ENCODE measurements around the gene CAPN9. TPM values are rescaled to one million over a fixed set of nuclear protein-coding genes. Genes with fewer than 3 reads are reported as not detected.
"Not testable (repeated sequence)": the region's sequence is repeated elsewhere in the genome, so short reads cannot be mapped to it uniquely, and the experiment has no call there.

The CAPN9 gene
- total RNA-seq, 2 experiments from 2014 or later, result not detected

GRCh38 chr1:230833511-230833910 lies 86.3 kb downstream of the CAPN9 start:
- CTCF ChIA-PET, result no interaction called here
- H3K27ac Mint-ChIP-seq, result no peak overlapping the region

GRCh38 chr1:230834292-230834691 lies 87.1 kb downstream of the CAPN9 start:
- Mint-ChIP-seq H3K4me3 (no peak overlapping the region), H3K4me1 (ENCODE audit: low read depth) (no peaks in the 10 kb centered on the region), H3K27me3 (peaks cover 8% of the 10 kb centered on the region), H3K9me3 (peaks cover 8% of the 10 kb centered on the region), H3K27ac (no peak overlapping the region), H3K36me3 (peaks cover 12% of the 10 kb centered on the region)
- POLR2A ChIA-PET, result interaction anchor here (0.7 kb wide), 1 partner anchor 235 kb away, joined by 3 read pairs; no protein-coding TSS in a partner anchor
- intact Hi-C loops (cut with micrococcal nuclease), result no loop called here
- no peak for DNase-seq
- CTCF ChIA-PET, result no interaction called here

More at GRCh38 chr1:230833511-230833910, 86.3 kb downstream of the CAPN9 start:
- H3K4me3 Mint-ChIP-seq, result no peak overlapping the region
- H3K9me3 Mint-ChIP-seq, result peaks cover 8% of the 10 kb centered on the region
- no peaks in the 10 kb centered on the region for H3K4me1 Mint-ChIP-seq (ENCODE audit: low read depth)
- intact Hi-C loops (cut with micrococcal nuclease), result no loop called here
- H3K27me3 Mint-ChIP-seq, result peaks cover 8% of the 10 kb centered on the region
- POLR2A ChIA-PET, result no interaction called here
- no peak for DNase-seq
- H3K36me3 Mint-ChIP-seq, result peaks cover 4% of the 10 kb centered on the region

- peaks cover 13% of the 10 kb centered on the region for H3K36me3 Mint-ChIP-seq
- no peak overlapping the region for H3K4me3 Mint-ChIP-seq
- DNase-seq, result no peak
- H3K27ac Mint-ChIP-seq, result no peak overlapping the region
- H3K9me3 Mint-ChIP-seq, result peaks cover 2% of the 10 kb centered on the region
- intact Hi-C loops (cut with micrococcal nuclease), result no loop called here
- POLR2A ChIA-PET, result no interaction called here
- H3K4me1 Mint-ChIP-seq (ENCODE audit: low read depth), result no peaks in the 10 kb centered on the region
- CTCF ChIA-PET, result no interaction called here
- H3K27me3 Mint-ChIP-seq, result peaks cover 8% of the 10 kb centered on the region
Observed at GRCh38 chr1:230836347-230836746, 89.2 kb downstream of the CAPN9 start.

- intact Hi-C loops (cut with micrococcal nuclease), result no loop called here
- H3K9me3 Mint-ChIP-seq, result peaks cover under 1% of the 10 kb centered on the region
- H3K4me3 Mint-ChIP-seq, result no peak overlapping the region
- DNase-seq, result no peak
- H3K27ac Mint-ChIP-seq, result no peak overlapping the region
- H3K36me3 Mint-ChIP-seq, result peaks cover 13% of the 10 kb centered on the region
- POLR2A ChIA-PET, result no interaction called here
- H3K27me3 Mint-ChIP-seq, result peaks cover 8% of the 10 kb centered on the region
- no peaks in the 10 kb centered on the region for H3K4me1 Mint-ChIP-seq (ENCODE audit: low read depth)
- CTCF ChIA-PET, result no interaction called here
Observed at GRCh38 chr1:230836793-230837192, 89.6 kb downstream of the CAPN9 start.

- no peaks in the 10 kb centered on the region for H3K9me3 Mint-ChIP-seq
- DNase-seq, result no peak
- no peak overlapping the region for H3K4me3 Mint-ChIP-seq
- ChIA-PET CTCF (no interaction called here), POLR2A (no interaction called here)
- intact Hi-C loops (cut with micrococcal nuclease), result no loop called here
- H3K27ac Mint-ChIP-seq, result no peak overlapping the region
- peaks cover 2% of the 10 kb centered on the region for H3K27me3 Mint-ChIP-seq
- H3K4me1 Mint-ChIP-seq (ENCODE audit: low read depth), result no peaks in the 10 kb centered on the region
- peaks cover 15% of the 10 kb centered on the region for H3K36me3 Mint-ChIP-seq
Observed at GRCh38 chr1:230839173-230839572, 92.0 kb downstream of the CAPN9 start.

- CTCF ChIA-PET, result no interaction called here
- Mint-ChIP-seq H3K36me3 (peaks cover 15% of the 10 kb centered on the region), H3K9me3 (no peaks in the 10 kb centered on the region), H3K4me1 (ENCODE audit: low read depth) (no peaks in the 10 kb centered on the region), H3K4me3 (no peak overlapping the region), H3K27me3 (no peaks in the 10 kb centered on the region), H3K27ac (no peak overlapping the region)
- POLR2A ChIA-PET, result interaction anchor here (0.5 kb wide), 1 partner anchor 296 kb away, joined by 3 read pairs; no protein-coding TSS in a partner anchor
- intact Hi-C loops (cut with micrococcal nuclease), result no loop called here
- no peak for DNase-seq
Observed at GRCh38 chr1:230842801-230843200, 95.6 kb downstream of the CAPN9 start.

- CTCF ChIA-PET, result no interaction called here
- intact Hi-C loops (cut with micrococcal nuclease), result no loop called here
- Mint-ChIP-seq H3K4me3 (no peak overlapping the region), H3K4me1 (ENCODE audit: low read depth) (no peaks in the 10 kb centered on the region), H3K27me3 (no peaks in the 10 kb centered on the region), H3K9me3 (no peaks in the 10 kb centered on the region), H3K36me3 (peaks cover 8% of the 10 kb centered on the region), H3K27ac (no peak overlapping the region)
- POLR2A ChIA-PET, result no interaction called here
- DNase-seq, result no peak
Observed at GRCh38 chr1:230843503-230844309, 96.5 kb downstream of the CAPN9 start.

- H3K4me3 Mint-ChIP-seq, result no peak overlapping the region
Observed at GRCh38 chr1:230844561-230844960, 97.4 kb downstream of the CAPN9 start.

GRCh38 chr1:230845184-230845583 lies 98.0 kb downstream of the CAPN9 start:
- H3K4me1 Mint-ChIP-seq (ENCODE audit: low read depth); H3K27ac Mint-ChIP-seq; H3K9me3 Mint-ChIP-seq; H3K27me3 Mint-ChIP-seq; POLR2A ChIA-PET; H3K4me3 Mint-ChIP-seq; DNase-seq; intact Hi-C loops (cut with micrococcal nuclease); H3K36me3 Mint-ChIP-seq; CTCF ChIA-PET: not testable (repeated sequence)

More at GRCh38 chr1:230844561-230844960, 97.4 kb downstream of the CAPN9 start:
- intact Hi-C loops (cut with micrococcal nuclease), result no loop called here
- no peaks in the 10 kb centered on the region for H3K9me3 Mint-ChIP-seq
- ChIA-PET POLR2A (no interaction called here), CTCF (no interaction called here)
- DNase-seq, result no peak
- no peak overlapping the region for H3K27ac Mint-ChIP-seq
- H3K4me1 Mint-ChIP-seq (ENCODE audit: low read depth), result no peaks in the 10 kb centered on the region
- no peaks in the 10 kb centered on the region for H3K27me3 Mint-ChIP-seq
- peaks cover 2% of the 10 kb centered on the region for H3K36me3 Mint-ChIP-seq

GRCh38 chr1:230848235-230848634 lies 101.0 kb downstream of the CAPN9 start:
- POLR2A ChIA-PET, result no interaction called here
- Mint-ChIP-seq H3K4me3 (no peak overlapping the region), H3K27ac (no peak overlapping the region), H3K27me3 (no peaks in the 10 kb centered on the region), H3K9me3 (peaks cover 5% of the 10 kb centered on the region), H3K36me3 (peaks cover 6% of the 10 kb centered on the region), H3K4me1 (ENCODE audit: low read depth) (no peaks in the 10 kb centered on the region)
- intact Hi-C loops (cut with micrococcal nuclease), result no loop called here
- CTCF ChIA-PET, result no interaction called here
- no peak for DNase-seq

- POLR2A ChIA-PET, result no interaction called here
- peaks cover 7% of the 10 kb centered on the region for H3K36me3 Mint-ChIP-seq
- no peak overlapping the region for H3K4me3 Mint-ChIP-seq
- no peak overlapping the region for H3K27ac Mint-ChIP-seq
- DNase-seq, result no peak
- peaks cover 5% of the 10 kb centered on the region for H3K9me3 Mint-ChIP-seq
- CTCF ChIA-PET, result no interaction called here
- intact Hi-C loops (cut with micrococcal nuclease), result no loop called here
- no peaks in the 10 kb centered on the region for H3K27me3 Mint-ChIP-seq
- H3K4me1 Mint-ChIP-seq (ENCODE audit: low read depth), result no peaks in the 10 kb centered on the region
Observed at GRCh38 chr1:230849451-230850224, 102.5 kb downstream of the CAPN9 start.

- no peak overlapping the region for H3K27ac Mint-ChIP-seq
- intact Hi-C loops (cut with micrococcal nuclease), result no loop called here
- no peaks in the 10 kb centered on the region for H3K4me1 Mint-ChIP-seq (ENCODE audit: low read depth)
- H3K36me3 Mint-ChIP-seq, result peaks cover 7% of the 10 kb centered on the region
- H3K9me3 Mint-ChIP-seq, result peaks cover 5% of the 10 kb centered on the region
- ChIA-PET POLR2A (no interaction called here), CTCF (no interaction called here)
- no peak for DNase-seq
- no peak overlapping the region for H3K4me3 Mint-ChIP-seq
- H3K27me3 Mint-ChIP-seq, result no peaks in the 10 kb centered on the region
Observed at GRCh38 chr1:230850547-230850946, 103.4 kb downstream of the CAPN9 start.

GRCh38 chr1:230851291-230851691 lies 104.1 kb downstream of the CAPN9 start:
- H3K9me3 Mint-ChIP-seq, result peaks cover 5% of the 10 kb centered on the region
- peaks cover 7% of the 10 kb centered on the region for H3K36me3 Mint-ChIP-seq
- no peak for DNase-seq
- ChIA-PET CTCF (no interaction called here), POLR2A (no interaction called here)
- no peak overlapping the region for H3K4me3 Mint-ChIP-seq
- no peaks in the 10 kb centered on the region for H3K27me3 Mint-ChIP-seq
- intact Hi-C loops (cut with micrococcal nuclease), result no loop called here
- no peaks in the 10 kb centered on the region for H3K4me1 Mint-ChIP-seq (ENCODE audit: low read depth)
- H3K27ac Mint-ChIP-seq, result no peak overlapping the region
